OCI-LY3 (cell line): ENCODE data around the gene EHD3.

ENCODE experiments used
- H2AFZ ChIP-seq: fragments of 200-600, 300-600 bp; shearing (Covaris generic); 2 replicates; pipeline ENCODE4 v1.6.0; 2014; ENCODE audit warnings: antibody characterized with exemption, low read depth, low read length
- H3K27ac ChIP-seq: fragments of 200-600, 300-600 bp; sonication (generic); 2 replicates; pipeline ENCODE4 v1.5.1; 2014; ENCODE audit warnings: mild to moderate bottlenecking, low read length, moderate library complexity, mixed read lengths
- H3K27me3 ChIP-seq: fragments of 200-600, 300-600 bp; sonication (generic); 2 replicates; pipeline ENCODE4 v1.6.1; 2014; ENCODE audit warnings: low read depth, low read length, mixed read lengths
- H3K36me3 ChIP-seq: fragments of 200-600, 300-600 bp; sonication (generic); replicated peaks from 2 replicates; pipeline ENCODE3; 2014; ENCODE audit warnings: low read depth, low read length, mixed read lengths
- H3K4me1 ChIP-seq: fragments of 300-600, 200-600 bp; sonication (generic); 2 replicates; pipeline ENCODE4 v1.6.1; 2014; ENCODE audit warnings: low read length, mixed read lengths
- H3K4me2 ChIP-seq: fragments of 200-600, 300-600 bp; sonication (generic); 2 replicates; pipeline ENCODE4 v1.6.1; 2014; ENCODE audit warnings: low read length, mixed read lengths
- H3K4me3 ChIP-seq: fragments of 300-600, 200-600 bp; sonication (generic); 2 replicates; pipeline ENCODE4 v1.5.1; 2014; ENCODE audit warnings: antibody characterized with exemption, mild to moderate bottlenecking, low read length, moderate library complexity
- H3K79me2 ChIP-seq: fragments of 300-600, 200-600 bp; shearing (Covaris generic); 2 replicates; pipeline ENCODE4 v1.6.1; 2014; ENCODE audit warnings: mild to moderate bottlenecking, low read length, mixed read lengths
- H3K9ac ChIP-seq: fragments of 300-600, 200-600 bp; shearing (Covaris generic); 2 replicates; pipeline ENCODE4 v1.6.0; 2014; ENCODE audit warnings: mild to moderate bottlenecking, low read length, moderate library complexity
- H3K9me3 ChIP-seq: fragments of 200-600, 300-600 bp; shearing (Covaris generic); 2 replicates; pipeline ENCODE4 v1.6.1; 2014; ENCODE audit warnings: low read length, mixed read lengths; ENCODE audit not compliant: insufficient read depth
- H4K20me1 ChIP-seq: fragments of 200-600, 300-600 bp; sonication (generic); 2 replicates; pipeline ENCODE4 v1.6.1; 2016; ENCODE audit warnings: low read length, mixed read lengths; ENCODE audit not compliant: insufficient read depth
- EZH2phosphoT487 ChIP-seq: fragments of 200-600 bp; shearing (Covaris generic); IDR thresholded peaks from 2 replicates; pipeline ENCODE4 v1.6.1; 2018; ENCODE audit warnings: antibody characterized with exemption, mixed run types, low read depth
- TF ChIP-seq, protein P1 (sequence below): fragments of 200-600, 300-600 bp; sonication (generic); IDR thresholded peaks from 2 replicates; pipeline ENCODE4 v1.5.1; 2014; ENCODE audit warnings: antibody characterized with exemption, low read length, low read depth

The EHD3 gene

DNA sequence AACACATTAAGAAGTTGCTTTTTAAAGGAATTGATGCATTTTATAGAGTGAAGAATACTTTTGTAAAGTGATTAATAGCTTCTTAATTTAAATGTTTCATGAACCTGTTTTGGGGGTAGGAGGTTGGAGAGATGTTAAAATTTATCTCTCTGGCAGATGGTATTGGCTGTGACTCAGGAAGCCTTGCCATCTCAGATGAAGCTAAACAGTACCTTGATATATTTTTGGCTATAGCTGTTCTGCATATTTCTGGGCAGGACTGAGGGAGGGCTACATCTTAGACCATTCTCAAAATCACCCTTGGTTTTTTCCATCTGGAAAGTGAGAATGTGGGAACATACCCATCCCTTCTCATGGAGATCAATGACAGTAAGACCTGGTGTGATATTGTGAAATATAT, 30.0 kb upstream of the EHD3 start:
- TF ChIP-seq, protein P1, sequence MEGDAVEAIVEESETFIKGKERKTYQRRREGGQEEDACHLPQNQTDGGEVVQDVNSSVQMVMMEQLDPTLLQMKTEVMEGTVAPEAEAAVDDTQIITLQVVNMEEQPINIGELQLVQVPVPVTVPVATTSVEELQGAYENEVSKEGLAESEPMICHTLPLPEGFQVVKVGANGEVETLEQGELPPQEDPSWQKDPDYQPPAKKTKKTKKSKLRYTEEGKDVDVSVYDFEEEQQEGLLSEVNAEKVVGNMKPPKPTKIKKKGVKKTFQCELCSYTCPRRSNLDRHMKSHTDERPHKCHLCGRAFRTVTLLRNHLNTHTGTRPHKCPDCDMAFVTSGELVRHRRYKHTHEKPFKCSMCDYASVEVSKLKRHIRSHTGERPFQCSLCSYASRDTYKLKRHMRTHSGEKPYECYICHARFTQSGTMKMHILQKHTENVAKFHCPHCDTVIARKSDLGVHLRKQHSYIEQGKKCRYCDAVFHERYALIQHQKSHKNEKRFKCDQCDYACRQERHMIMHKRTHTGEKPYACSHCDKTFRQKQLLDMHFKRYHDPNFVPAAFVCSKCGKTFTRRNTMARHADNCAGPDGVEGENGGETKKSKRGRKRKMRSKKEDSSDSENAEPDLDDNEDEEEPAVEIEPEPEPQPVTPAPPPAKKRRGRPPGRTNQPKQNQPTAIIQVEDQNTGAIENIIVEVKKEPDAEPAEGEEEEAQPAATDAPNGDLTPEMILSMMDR = no peak
- no peak for TF ChIP-seq EZH2phosphoT487
- no peak overlapping the region for H2AFZ ChIP-seq
- H3K27ac ChIP-seq = no peak overlapping the region
- H3K4me3 ChIP-seq = no peak overlapping the region
- no peaks in the 10 kb centered on the region for H3K79me2 ChIP-seq
- no peaks in the 10 kb centered on the region for H3K9me3 ChIP-seq
- peaks cover 13% of the 10 kb centered on the region for H3K4me1 ChIP-seq
- H3K27me3 ChIP-seq = no peaks in the 10 kb centered on the region
- H3K36me3 ChIP-seq = no peaks in the 10 kb centered on the region
- H4K20me1 ChIP-seq = no peaks in the 10 kb centered on the region
- no peak overlapping the region for H3K4me2 ChIP-seq
- no peak overlapping the region for H3K9ac ChIP-seq

DNA sequence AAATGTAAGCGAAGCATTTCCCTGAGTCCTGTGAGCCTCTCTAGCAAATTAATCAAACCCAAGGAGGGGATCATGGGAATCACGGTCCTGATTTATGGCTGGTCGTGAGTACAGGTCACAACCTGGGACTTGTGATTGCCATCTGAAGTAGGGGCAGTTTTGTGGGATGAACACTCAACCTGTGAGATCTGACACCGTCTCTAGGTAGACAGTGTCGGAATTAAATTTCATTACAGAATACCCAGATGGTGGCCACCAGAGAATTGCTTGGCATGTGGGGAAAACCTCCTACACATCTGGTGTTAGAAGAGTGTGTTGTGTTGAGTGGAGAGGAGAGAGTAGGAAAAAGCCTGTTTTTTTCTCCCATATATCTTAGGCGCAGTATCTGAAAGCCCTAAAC, 29.2 kb upstream of the EHD3 start:
- Histone ChIP-seq H3K9me3 (no peaks in the 10 kb centered on the region), H3K4me2 (no peak overlapping the region)

DNA sequence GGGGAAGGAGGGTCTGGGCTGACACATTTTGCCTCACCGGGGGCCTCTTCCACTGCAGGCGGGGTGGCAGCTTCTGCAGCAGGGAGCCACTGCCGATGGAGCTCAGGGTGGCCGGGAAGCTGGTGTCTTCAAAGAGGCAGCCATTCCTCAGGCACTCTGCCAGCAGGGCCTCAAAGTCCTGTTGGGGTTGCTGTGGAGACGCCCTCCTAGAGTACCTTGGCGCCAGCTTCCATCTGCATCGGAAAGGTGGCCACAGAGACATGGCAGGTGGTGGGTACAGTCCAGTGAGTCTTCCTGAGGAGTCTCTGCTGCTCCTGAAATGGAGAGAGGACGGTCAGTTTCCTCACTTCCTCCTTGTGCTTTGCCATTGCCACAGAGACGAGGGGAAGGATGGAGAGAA, 28.8 kb upstream of the EHD3 start:
- Histone ChIP-seq H3K9ac (no peak overlapping the region), H3K27me3 (no peaks in the 10 kb centered on the region), H3K79me2 (no peaks in the 10 kb centered on the region), H3K4me1 (peaks cover 13% of the 10 kb centered on the region), H3K36me3 (no peaks in the 10 kb centered on the region), H2AFZ (no peak overlapping the region), H3K4me2 (no peak overlapping the region), H3K4me3 (no peak overlapping the region), H4K20me1 (no peaks in the 10 kb centered on the region), H3K27ac (no peak overlapping the region), H3K9me3 (no peaks in the 10 kb centered on the region)
- TF ChIP-seq, protein P1 = no peak
- no peak for TF ChIP-seq EZH2phosphoT487

More for the DNA sequence above, 29.2 kb upstream of the EHD3 start:
- H3K27me3 ChIP-seq = no peaks in the 10 kb centered on the region
- H3K79me2 ChIP-seq = no peaks in the 10 kb centered on the region
- TF ChIP-seq EZH2phosphoT487 = no peak
- TF ChIP-seq, protein P1 = no peak
- H3K36me3 ChIP-seq = no peaks in the 10 kb centered on the region
- no peak overlapping the region for H3K27ac ChIP-seq
- no peak overlapping the region for H2AFZ ChIP-seq
- H3K9ac ChIP-seq = no peak overlapping the region
- no peak overlapping the region for H3K4me3 ChIP-seq
- no peaks in the 10 kb centered on the region for H4K20me1 ChIP-seq
- peaks cover 13% of the 10 kb centered on the region for H3K4me1 ChIP-seq

DNA sequence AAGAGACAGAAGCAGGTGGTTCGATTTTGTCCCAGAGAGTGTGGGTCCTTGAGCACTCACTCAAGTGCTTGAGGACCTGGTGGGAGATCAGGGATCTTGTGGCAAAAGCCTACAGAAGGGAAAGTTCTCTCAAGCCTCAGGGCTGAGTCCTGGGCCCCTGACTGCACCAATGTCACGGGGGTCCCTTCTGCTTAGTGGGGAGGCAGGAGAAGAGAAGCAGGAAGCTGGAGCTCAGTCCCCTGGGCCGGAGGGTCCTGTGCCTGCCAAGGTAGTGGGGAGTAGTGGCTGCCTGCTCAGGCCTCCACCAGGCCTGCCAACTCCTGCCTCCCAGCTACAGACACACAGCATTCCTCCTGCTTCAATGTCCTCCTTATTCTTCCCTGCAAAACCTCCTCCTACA, 28.3 kb upstream of the EHD3 start:
- Histone ChIP-seq H3K4me1 (peaks cover 13% of the 10 kb centered on the region), H3K27ac (no peak overlapping the region), H4K20me1 (no peaks in the 10 kb centered on the region), H3K4me2 (no peak overlapping the region), H3K9me3 (no peaks in the 10 kb centered on the region), H3K36me3 (no peaks in the 10 kb centered on the region), H3K9ac (no peak overlapping the region), H3K79me2 (no peaks in the 10 kb centered on the region), H3K4me3 (no peak overlapping the region), H2AFZ (no peak overlapping the region), H3K27me3 (no peaks in the 10 kb centered on the region)
- no peak for TF ChIP-seq EZH2phosphoT487
- TF ChIP-seq, protein P1 = no peak
